Fibroblast of skin of scalp (primary cell): Measurements from ENCODE around the gene FOXL2. TPM values are rescaled to one million over a fixed set of nuclear protein-coding genes. Genes with fewer than 3 reads are reported as not detected.

Experiments used
- DNase-seq: peaks from one replicate; pipeline ENCODE4 v3.0.0-alpha.2; 2013
- polyA plus RNA-seq, 2 experiments: library from polyadenylated mRNA; unstranded; fragments of 120-200 nt; gene quantifications; one replicate each; pipeline ENCODE4 v1.2.1, GENCODE V29; 2013; ENCODE audit not compliant: insufficient read length in 2 of 2

The FOXL2 gene
- polyA plus RNA-seq (2013, experiment 1 of 2; ENCODE audit: insufficient read length) = 4.8 TPM
- polyA plus RNA-seq (2013, experiment 2 of 2; ENCODE audit: insufficient read length) = 4.7 TPM

DNA sequence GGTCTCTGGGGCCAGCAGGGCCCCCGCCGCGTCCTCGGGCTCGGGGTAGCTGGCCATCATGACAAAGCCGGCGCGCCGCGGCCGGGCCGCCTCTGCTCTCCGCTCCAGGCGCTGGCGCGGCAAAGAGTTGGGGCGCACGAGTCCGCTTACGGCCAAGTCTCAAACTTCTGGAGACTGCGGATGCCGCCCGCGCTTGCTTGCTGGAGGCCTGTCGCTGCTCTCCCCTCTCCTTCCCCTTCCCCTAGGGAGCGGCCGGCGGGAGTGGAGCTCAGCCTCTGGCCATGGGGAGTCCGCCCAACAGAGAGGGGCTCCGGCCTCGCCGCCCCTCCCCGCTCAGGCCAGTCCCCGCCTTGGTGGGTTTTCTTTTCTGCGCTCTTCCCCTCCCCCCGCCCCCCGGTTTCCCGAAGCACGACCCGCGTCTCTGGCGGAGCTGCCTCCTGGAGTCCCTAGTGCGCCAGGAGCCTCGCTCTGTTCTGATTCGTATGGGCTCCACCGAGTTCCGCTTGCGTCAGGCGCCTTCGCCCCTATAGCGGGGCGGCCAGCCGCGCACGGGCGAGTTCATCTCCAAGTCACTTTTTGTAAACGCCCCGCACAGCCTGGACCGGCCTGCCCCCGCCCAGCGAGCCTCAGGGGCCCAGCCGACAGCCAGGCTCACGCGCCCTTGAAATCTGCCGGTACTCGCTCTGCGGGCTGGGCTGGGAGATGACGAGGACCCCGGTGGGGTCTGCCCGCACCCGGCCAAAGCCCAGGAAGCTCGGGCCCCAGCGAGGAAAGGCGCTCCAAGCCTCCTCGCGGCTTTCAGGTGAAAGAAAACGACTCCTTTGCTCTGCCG lies at the start of gene FOXL2, which contains the start of gene FOXL2NB:
TSS of gene FOXL2 (minus strand) at position 475 of the 832 bp plus-strand sequence. CDS start at position 60, 415 bp downstream.
TSS of gene FOXL2NB (plus strand) at position 555 of the 832 bp plus-strand sequence. CDS start at position 703, 148 bp downstream.
- DNase-seq = peak; percentile 88

DNA sequence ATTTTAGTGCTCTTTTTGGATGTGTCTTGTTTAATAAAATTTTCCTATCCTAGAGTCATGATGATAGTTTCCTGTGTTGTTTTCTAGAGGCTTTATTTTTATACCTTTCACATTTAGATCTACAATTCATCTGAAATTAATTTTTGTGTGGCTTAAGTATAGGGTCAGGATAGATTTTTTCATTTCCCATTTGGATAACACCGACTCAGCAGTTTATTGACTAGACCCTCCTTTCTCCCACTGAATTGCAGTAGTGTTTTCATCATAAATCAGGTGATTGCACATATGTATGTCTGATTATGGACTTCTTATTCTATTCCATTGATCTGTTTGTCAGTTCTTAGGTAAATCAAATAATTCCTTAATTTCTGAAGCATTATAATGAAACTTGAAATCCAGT lies 48.8 kb upstream of the FOXL2 start:
- no peak for DNase-seq

DNA sequence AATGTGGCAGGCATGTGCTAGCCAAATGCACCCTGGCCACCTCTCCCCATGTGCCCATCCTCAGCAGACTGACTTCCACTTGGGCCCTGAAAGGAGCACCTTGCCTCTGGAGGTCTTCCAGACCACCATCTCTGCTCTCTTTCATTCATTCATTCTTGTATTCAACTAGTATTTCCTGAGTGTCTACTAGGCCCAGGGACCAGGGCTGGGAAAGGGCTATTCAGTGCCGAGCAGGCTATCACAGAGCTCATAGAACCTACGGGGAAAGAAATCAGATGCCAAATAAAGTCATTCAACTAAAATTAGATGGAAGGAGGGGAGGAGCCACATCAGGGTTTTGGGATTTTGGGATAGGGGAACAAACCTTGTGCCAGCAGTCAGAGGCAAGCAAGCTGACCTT lies 40.2 kb upstream of the FOXL2 start:
- no peak for DNase-seq

- no peak for DNase-seq
These were observed 39.0 kb upstream of the FOXL2 start for GRCh38 chr3:138985932-138986331.

- no peak for DNase-seq
These were observed 37.9 kb upstream of the FOXL2 start for GRCh38 chr3:138984816-138985215.

GRCh38 chr3:138976047-138976446 lies 29.1 kb upstream of the FOXL2 start:
- no peak for DNase-seq

DNA sequence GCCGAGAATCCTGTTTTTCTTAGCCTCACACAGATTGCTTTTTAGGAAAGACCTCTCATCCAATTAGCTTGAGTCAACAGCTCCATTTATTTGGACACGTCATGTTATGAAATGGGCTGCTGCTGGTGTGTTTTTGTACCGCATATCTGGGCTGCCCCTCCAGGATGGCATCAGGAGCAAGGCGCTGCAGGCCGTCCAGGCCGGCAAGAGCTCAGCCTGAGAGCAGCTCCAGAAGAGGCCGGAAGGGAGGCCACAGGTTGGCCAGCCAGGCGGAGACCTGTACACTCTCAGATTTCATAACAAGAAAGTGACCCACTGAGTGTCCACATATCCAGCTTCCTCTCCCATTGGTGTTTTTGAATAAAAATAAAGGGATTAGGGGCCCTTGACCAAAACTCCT lies 28.4 kb upstream of the FOXL2 start:
- DNase-seq = no peak

DNA sequence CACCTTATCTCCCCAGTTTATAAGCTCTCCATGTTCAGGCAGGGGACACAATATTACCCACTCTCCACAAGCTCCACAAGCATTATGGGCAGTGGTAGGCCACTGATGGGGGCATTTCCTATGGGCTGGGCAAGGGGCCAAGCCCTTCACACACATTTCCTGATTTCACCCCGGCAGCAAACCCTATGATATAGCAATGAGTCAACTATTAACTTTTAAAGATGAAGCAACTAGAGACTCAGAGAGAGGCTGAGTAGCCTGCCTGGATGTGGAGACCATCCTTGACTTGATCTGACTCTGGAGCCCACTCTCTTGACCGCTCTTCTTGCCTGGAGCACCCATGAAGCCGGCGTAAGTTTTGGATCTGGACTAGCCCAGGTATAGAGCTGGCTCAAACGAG lies 27.5 kb upstream of the FOXL2 start:
- DNase-seq = peak; percentile 29

DNA sequence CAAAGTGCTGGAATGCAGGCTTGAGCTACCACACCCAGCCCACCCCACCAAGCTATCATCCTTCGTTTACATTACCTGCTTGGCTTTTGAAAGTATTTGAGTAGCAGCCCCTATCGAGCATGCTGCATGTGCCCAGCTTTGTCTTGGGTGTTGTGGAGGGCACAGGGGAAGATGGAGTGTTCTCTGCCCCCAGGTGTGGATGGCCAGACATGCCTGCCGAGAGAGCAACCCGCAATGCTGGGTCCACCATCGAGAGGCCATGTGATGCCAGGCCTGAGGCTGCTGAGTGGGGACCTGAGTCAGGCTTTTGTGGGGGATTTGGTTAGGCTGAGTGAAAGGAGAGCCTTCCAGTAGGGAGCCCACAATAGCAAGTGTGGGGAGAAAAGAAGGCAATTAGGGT lies 26.0 kb upstream of the FOXL2 start:
- no peak for DNase-seq

DNA sequence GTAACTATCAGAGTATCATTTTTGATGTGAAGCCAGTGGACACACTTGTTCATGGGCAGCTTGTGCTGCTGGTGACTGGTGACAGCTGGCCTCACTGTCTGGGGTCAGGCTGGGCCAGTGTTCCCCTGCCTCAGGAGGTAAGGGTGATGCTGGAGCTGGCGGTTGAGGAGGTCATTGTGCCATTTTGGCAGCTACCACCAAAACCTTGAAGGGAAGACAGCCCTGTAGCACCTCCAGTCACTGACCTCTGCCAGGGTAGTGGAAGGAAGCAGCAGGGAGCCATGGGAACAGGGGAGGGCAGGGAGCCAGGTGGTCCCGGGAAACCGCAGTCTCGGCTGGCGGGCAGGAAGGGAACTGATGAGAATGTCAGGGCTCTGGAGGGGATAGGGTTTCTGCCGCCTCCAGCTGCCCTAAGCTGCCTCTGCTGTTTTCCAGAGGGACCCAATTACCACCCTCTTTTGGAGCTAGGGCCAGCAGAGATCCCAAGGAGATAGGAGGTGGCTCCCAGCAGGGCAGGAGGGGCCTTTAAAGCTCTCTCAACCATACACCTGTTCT lies 24.9 kb upstream of the FOXL2 start:
- no peak for DNase-seq

DNA sequence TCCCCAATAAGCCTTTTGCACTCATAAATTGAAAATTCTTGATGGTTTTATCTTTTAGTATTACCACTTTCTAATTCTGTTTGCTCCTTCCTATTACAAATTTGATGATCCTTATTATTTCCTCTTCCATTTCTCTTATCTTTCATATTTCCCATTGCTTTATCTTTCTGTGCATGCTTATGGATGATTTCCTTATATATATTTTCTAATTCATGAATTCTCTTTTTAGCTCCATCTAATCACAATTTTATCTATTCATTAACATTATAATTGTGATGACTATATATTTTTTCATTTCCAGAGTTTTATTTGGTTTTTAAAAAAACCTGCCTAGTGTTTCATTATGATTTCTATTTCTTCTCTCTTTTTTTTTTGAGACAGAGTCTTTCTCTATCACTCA lies 18.0 kb upstream of the FOXL2 start:
- no peak for DNase-seq

DNA sequence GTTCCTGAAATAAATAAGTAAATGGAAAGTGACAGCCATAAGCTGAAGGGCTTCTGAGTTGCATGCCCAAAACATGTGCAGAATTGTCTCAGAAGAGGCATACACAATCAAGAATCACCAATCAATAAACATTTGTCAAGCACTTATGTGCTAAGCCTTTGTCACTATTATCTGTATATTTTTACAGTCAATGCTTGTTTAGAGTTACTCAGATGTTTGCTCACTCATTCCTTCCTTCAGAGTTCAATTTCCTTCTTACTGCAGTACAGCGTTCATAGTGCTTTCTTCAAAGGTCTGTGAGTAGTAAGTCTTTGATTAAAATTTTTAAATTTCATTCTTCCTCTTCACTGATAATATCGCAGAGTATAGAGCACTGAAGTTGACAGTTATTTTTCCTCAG lies 17.3 kb upstream of the FOXL2 start:
- no peak for DNase-seq

DNA sequence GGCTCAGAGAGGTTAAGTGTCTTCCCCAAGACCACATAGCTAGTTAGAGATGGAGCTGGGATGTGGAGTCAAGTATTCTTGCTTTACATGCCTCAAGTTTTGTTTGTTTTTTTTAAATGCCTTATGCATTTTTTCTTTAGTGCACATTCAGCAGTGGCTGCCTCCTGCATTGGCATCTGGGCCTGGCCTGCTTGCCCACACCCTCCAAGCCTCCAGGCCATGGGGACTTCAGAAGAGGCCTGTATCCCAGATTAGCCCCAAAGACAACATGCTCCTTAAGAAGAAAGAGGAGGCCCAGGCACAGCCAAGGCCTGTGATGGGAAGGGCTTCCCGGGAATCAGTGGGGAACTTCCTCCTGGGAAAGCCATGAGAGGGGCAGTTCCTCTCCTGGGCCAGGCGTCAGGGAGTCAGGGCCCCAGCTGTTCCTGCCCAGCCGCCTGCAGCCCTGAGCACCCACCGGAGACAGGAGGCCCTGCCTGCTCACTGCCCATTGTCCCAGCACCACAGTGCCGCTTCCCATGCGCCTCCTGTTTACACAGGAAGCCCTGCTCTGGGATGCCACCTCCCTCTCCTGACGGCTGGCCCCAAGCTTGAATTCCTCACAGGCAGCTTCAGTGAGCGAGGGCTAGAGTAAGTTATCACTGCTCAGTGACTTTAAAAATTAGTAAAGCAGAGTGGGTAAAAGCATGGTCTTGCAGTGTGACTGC lies 16.1 kb upstream of the FOXL2 start:
- DNase-seq = no peak

DNA sequence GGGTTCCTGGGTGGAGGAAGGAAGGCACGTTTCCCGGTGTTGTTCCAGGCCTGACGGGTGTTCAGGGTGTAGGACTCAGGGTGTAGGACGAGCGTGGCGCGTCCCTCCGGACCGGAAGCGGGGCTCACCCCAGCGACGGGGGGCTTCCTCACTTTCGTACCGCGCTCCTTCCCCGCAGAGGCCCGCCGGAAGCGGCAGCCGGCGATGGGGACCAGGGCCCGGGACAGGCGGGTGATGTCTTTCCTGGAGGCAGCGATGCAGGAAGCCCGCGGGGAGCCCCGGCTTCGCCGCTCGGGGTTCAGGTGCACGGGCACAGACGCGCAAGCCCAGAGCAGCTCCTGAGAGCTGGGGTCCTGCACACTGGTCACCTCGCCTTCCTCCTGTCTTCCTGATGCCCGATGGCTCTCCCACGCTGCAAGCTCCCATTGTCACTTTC lies 13.5 kb upstream of the FOXL2 start:
- DNase-seq = no peak

GRCh38 chr3:138950701-138951100 lies 3.8 kb upstream of the FOXL2 start:
- no peak for DNase-seq

GRCh38 chr3:138950006-138950644 lies 3.2 kb upstream of the FOXL2 start:
- peak; percentile 43 for DNase-seq

DNA sequence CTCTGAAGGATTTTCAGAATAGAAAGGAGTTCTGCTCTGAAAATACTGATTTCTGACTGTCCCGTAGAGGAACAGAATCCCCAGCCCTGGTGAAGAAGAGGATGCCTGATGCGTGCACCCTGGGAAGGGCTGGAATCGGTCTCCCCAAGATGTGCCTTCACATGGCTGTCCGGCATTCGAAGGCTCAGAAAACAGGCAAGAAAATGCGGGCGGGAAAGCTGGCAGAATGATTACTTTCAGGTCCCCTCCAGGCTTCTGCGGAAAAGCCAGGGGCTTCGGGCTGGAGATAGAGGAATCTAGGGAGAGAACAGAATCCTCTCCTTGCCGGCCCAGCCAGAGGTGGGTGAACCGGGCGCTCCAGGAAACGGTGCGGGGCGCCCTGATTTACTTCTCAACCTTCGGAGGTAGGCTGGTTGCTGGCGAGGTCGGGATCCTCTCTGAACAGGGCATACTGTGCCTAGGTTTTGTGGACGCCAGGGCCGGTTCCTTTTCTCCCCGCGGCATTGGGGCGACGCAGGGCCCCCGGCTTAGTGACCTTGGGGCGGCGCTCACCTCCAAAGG lies 2.6 kb upstream of the FOXL2 start:
- DNase-seq = no peak

DNA sequence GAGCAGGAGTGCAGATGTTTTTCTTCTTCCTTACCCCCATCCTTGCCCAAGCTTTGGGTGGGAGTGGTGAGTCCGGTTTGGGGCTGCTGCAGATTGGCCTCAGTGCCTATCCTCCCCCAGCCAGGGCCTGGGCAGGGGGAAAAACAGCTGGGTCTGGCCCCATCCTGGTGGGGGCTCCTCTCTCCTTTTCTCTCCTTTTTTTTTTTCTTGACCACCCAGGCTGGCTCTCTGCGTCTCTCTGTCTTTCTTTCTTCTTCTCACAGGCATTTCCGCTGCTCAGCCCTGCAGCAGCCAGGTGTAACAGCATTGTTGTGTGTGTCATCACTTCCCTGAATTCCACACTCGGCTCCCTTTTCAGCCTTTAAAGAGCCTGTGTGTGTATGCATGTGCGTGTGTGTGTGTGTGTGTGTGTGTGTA lies 2.1 kb upstream of the FOXL2 start:
- no peak for DNase-seq

DNA sequence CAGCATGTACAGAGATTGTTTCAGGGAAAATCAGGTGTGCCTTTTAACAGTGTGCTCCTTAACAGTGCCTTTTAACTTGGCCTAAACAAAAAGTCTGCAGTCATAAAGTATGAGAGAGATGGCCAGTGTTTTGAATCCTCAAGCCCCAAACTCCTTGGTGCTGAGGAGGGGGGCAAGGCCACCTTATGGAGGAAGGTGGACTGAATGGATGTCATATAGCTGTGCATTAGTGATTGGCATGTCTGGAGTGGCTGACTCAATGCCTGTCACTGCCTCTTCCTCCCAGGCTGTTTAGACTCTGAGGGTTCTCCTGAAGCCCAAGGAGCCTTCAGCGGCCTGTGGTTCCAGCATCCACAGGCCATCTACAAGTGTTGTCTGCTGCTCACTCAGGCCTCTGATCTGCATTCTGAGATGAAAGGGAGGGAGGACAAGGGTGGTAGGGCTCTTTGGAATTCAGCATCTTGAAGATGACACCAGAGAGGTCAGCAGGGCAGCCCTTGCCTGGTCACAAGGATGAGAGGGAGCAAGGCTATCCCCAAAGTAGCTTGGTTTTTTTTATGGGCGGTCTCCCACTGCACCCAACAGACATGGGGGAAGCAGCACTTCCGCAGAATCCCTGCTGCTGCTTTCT lies 1.5 kb upstream of the FOXL2 start:
- DNase-seq = no peak

DNA sequence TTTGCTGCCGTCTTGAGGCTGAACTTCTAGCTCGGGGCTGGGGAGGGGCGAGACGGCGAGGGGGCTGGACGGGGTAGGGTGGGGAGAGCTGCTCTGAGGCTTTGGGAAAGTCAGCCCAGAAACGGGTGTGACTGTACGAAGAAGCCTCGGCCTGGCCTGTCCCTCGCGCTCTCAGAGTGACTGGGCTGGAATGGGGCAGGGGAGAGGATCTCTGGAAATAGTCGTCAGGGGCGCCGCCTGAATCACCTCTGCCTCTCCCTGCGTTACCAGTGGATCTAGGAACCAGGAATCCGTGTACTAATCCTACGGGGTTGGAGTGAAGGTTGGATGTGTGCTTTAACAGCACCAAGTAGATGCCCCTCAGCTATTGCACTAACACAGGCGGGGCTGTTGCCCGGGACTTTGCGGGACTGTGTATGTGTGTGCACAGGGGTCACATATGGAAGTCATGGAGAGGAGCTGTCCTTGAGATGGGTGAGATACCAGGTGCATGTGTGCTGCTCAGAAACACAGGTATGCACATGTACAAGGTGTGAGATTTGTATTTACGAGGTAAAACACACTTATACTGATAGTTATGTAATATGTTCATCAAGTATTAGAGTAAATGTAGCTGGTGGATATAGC lies 671 bp upstream of the FOXL2 start:
- peak; percentile 36 for DNase-seq
